Measurements from ENCODE around the gene AFDN. TPM values are rescaled to one million over a fixed set of nuclear protein-coding genes. Genes with fewer than 3 reads are reported as not detected.

Gene AFDN
- total and polyA plus RNA-seq, 2 donors (not counting 1 experiment from before 2014, with no cell fraction given) = 21.0 to 57.1 TPM

- Histone ChIP-seq H3K27ac (ENCODE audit: insufficient read depth, low read length) (no peak overlapping the region), H3K27me3 (ENCODE audit: control insufficient read depth, insufficient read depth, low read length) (no peaks in the 10 kb centered on the region), H3K9ac (ENCODE audit: insufficient read depth, low read length) (no peak overlapping the region), H3K79me2 (ENCODE audit: control insufficient read depth, insufficient read depth, low read length) (no peaks in the 10 kb centered on the region), H3K4me1 (ENCODE audit: control insufficient read depth, extremely low read depth, insufficient read depth, low read length) (no peaks in the 10 kb centered on the region), H2AFZ (ENCODE audit: low read length) (no peak overlapping the region), H3K4me2 (ENCODE audit: extremely low read depth, insufficient read depth, low read length) (no peak overlapping the region), H3K9me3 (ENCODE audit: control insufficient read depth, insufficient read depth, low read depth, low read length) (no peaks in the 10 kb centered on the region), H4K20me1 (ENCODE audit: control insufficient read depth, extremely low read depth, insufficient read depth, low read length) (no peaks in the 10 kb centered on the region), H3K36me3 (ENCODE audit: control insufficient read depth, insufficient read depth, low read length) (no peaks in the 10 kb centered on the region), H3K4me3 (replicated peaks in 1 of 4; ENCODE audit: control extremely low read depth in 1 of 4, insufficient read depth in 1 of 4, low read depth in 3 of 4, low read length in 4 of 4) (peak overlapping the region in 1 of 4 experiments; percentile 47)
- TF ChIP-seq EZH2 (IDR thresholded peaks at IDR 0.05; ENCODE audit: low read length, missing control alignments) (no peak), CTCF (conservative IDR thresholded peaks at IDR 0.05 in 1 of 2, IDR thresholded peaks at IDR 0.05 in 1 of 2; ENCODE audit: low read depth in 1 of 2, low read length in 2 of 2) (no peak)
- no peak for DNase-seq (ENCODE audit: low read depth in 2 of 2)
Observed at GRCh38 chr6:167934426-167934864, 107.7 kb downstream of the AFDN start.

GRCh38 chr6:167936051-167936450 is 109.3 kb downstream of the AFDN start:
- no peak overlapping the region for H2AFZ ChIP-seq (ENCODE audit: low read length)
- H3K36me3 ChIP-seq (ENCODE audit: control insufficient read depth, insufficient read depth, low read length) = no peaks in the 10 kb centered on the region
- no peak overlapping the region for H3K4me3 ChIP-seq (replicated peaks in 1 of 4; ENCODE audit: control extremely low read depth in 1 of 4, insufficient read depth in 1 of 4, low read depth in 3 of 4, low read length in 4 of 4)
- DNase-seq (ENCODE audit: low read depth in 2 of 2) = no peak
- no peaks in the 10 kb centered on the region for H3K9me3 ChIP-seq (ENCODE audit: control insufficient read depth, insufficient read depth, low read depth, low read length)
- H3K79me2 ChIP-seq (ENCODE audit: control insufficient read depth, insufficient read depth, low read length) = no peaks in the 10 kb centered on the region
- H4K20me1 ChIP-seq (ENCODE audit: control insufficient read depth, extremely low read depth, insufficient read depth, low read length) = no peaks in the 10 kb centered on the region
- no peaks in the 10 kb centered on the region for H3K27me3 ChIP-seq (ENCODE audit: control insufficient read depth, insufficient read depth, low read length)
- H3K27ac ChIP-seq (ENCODE audit: insufficient read depth, low read length) = no peak overlapping the region
- no peaks in the 10 kb centered on the region for H3K4me1 ChIP-seq (ENCODE audit: control insufficient read depth, extremely low read depth, insufficient read depth, low read length)
- no peak overlapping the region for H3K4me2 ChIP-seq (ENCODE audit: extremely low read depth, insufficient read depth, low read length)
- no peak overlapping the region for H3K9ac ChIP-seq (ENCODE audit: insufficient read depth, low read length)
- TF ChIP-seq EZH2 (IDR thresholded peaks at IDR 0.05; ENCODE audit: low read length, missing control alignments) (no peak), CTCF (conservative IDR thresholded peaks at IDR 0.05 in 1 of 2, IDR thresholded peaks at IDR 0.05 in 1 of 2; ENCODE audit: low read depth in 1 of 2, low read length in 2 of 2) (no peak)

GRCh38 chr6:167937301-167937700 is 110.6 kb downstream of the AFDN start:
- Histone ChIP-seq H4K20me1 (ENCODE audit: control insufficient read depth, extremely low read depth, insufficient read depth, low read length) (no peaks in the 10 kb centered on the region), H3K4me2 (ENCODE audit: extremely low read depth, insufficient read depth, low read length) (no peak overlapping the region), H3K4me1 (ENCODE audit: control insufficient read depth, extremely low read depth, insufficient read depth, low read length) (no peaks in the 10 kb centered on the region), H3K27me3 (ENCODE audit: control insufficient read depth, insufficient read depth, low read length) (no peaks in the 10 kb centered on the region), H3K79me2 (ENCODE audit: control insufficient read depth, insufficient read depth, low read length) (no peaks in the 10 kb centered on the region), H3K9me3 (ENCODE audit: control insufficient read depth, insufficient read depth, low read depth, low read length) (no peaks in the 10 kb centered on the region), H3K4me3 (replicated peaks in 1 of 4; ENCODE audit: control extremely low read depth in 1 of 4, insufficient read depth in 1 of 4, low read depth in 3 of 4, low read length in 4 of 4) (no peak overlapping the region), H3K9ac (ENCODE audit: insufficient read depth, low read length) (no peak overlapping the region), H3K27ac (ENCODE audit: insufficient read depth, low read length) (no peak overlapping the region), H2AFZ (ENCODE audit: low read length) (no peak overlapping the region), H3K36me3 (ENCODE audit: control insufficient read depth, insufficient read depth, low read length) (no peaks in the 10 kb centered on the region)
- no peak for DNase-seq (ENCODE audit: low read depth in 2 of 2)
- TF ChIP-seq CTCF (conservative IDR thresholded peaks at IDR 0.05 in 1 of 2, IDR thresholded peaks at IDR 0.05 in 1 of 2; ENCODE audit: low read depth in 1 of 2, low read length in 2 of 2) (no peak), EZH2 (IDR thresholded peaks at IDR 0.05; ENCODE audit: low read length, missing control alignments) (no peak)
